GOT3 (cell line): ENCODE data around the gene UBN1.
A peak's percentile ranks its signal among the peaks of the same experiment; 100 is the strongest.

Experiments
- DNase-seq: peaks from one replicate; lab custom pipeline; 2025; ENCODE audit warnings: mixed read lengths; lab: John Stamatoyannopoulos, UW

Gene UBN1, protein sequence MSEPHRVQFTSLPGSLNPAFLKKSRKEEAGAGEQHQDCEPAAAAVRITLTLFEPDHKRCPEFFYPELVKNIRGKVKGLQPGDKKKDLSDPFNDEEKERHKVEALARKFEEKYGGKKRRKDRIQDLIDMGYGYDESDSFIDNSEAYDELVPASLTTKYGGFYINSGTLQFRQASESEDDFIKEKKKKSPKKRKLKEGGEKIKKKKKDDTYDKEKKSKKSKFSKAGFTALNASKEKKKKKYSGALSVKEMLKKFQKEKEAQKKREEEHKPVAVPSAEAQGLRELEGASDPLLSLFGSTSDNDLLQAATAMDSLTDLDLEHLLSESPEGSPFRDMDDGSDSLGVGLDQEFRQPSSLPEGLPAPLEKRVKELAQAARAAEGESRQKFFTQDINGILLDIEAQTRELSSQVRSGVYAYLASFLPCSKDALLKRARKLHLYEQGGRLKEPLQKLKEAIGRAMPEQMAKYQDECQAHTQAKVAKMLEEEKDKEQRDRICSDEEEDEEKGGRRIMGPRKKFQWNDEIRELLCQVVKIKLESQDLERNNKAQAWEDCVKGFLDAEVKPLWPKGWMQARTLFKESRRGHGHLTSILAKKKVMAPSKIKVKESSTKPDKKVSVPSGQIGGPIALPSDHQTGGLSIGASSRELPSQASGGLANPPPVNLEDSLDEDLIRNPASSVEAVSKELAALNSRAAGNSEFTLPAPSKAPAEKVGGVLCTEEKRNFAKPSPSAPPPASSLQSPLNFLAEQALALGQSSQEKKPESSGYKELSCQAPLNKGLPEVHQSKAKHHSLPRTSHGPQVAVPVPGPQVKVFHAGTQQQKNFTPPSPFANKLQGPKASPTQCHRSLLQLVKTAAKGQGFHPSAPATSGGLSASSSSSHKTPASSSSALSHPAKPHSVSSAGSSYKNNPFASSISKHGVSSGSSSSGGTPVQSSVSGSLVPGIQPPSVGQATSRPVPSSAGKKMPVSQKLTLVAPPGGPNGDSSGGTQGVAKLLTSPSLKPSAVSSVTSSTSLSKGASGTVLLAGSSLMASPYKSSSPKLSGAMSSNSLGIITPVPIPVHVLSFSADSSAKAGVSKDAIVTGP (N-terminal part only)

DNA sequence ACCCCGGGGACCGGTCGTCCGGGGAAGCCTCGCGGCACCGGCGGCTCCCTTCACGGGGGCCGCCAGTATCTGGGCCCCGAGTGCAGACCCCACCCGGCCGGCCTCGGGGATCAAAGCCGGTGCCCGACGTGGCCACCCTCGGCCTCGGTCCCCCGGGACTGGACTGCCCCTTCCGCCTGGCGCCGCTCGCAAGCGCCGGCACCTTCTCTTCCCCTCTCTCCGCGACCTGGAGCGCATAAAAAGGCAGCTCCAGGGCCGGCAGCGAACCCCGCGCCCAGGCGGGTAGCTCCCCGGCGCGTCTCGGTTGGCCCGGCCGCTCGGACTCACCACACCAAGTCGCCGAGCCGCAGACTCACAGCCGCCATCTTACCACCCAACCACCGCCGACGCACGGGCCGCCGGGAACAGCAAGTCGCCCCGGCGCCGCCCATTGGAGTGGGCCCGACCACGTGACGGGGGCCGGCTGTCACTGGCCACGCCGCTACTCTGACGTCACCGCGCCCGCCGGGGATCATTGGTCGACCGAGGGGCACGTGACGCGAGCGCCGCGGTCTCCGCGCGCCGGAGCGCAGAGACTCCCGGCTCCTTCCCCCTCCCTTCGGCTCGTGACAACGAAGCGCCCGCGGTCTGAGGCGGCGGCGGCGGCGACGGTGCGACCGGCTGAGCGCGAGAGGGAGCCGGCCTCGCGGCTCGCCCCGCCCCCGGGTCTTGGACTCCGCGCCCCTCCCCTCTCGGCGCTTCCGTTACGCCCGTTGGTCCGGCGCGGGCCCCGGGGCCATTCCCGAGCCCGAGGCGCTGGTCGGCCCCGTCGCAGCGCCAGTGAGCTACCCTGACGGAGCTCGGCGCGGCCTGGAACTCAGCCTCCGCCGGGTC is at the start of gene UBN1, which contains the start of gene GLYR1:
Gene UBN1 (plus strand): TSS at position 581 of the 873 bp plus-strand sequence. CDS start 5,437 bp downstream, outside the sequence.
Gene GLYR1 (minus strand): TSS at position 388 of the 873 bp plus-strand sequence. CDS start 23 bp downstream, at position 365.
- DNase-seq, result peak; percentile 95

DNA sequence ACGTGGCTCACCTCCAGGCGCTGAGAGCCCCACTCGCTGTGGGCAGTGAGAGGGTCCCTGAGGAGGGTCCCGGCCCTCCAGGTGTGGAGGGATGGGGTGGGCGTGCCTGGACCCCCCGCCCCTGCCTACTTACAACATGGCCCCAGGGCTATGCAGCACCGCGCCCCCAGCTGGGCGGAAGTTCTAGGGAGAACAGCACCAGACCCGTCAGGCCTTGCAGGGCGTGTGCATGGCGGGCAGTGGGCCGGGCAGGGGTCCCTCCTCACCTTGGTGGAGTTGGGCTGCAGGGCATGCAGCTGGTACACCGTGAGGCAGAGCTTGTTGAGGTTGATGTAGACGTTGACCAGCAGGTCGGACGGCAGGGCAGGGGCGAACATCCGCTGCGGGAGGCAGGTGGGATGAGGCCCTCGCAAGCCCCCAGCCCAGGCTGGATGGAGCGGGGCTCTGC is 49.5 kb upstream of the UBN1 start:
- DNase-seq, result no peak

DNA sequence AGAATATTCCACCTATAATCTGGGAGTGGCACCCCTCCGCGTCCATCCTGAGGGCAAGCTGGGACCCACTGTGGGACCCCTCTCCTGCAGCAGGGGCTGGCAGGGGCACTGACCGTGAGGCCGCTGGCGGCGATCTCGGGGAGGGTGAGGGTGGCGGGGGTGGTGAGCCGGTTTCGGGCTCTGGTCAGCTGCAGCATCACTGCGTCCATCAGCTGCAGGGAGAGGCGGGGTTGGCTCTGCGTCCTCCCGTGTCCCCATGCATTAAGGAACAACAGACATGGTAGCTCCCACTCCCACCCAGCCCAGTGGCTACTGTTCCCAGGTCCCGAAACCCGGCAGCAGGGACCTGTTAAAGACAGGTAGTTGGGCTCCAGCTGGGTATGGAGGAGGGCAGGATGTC is 48.8 kb upstream of the UBN1 start:
- no peak for DNase-seq

DNA sequence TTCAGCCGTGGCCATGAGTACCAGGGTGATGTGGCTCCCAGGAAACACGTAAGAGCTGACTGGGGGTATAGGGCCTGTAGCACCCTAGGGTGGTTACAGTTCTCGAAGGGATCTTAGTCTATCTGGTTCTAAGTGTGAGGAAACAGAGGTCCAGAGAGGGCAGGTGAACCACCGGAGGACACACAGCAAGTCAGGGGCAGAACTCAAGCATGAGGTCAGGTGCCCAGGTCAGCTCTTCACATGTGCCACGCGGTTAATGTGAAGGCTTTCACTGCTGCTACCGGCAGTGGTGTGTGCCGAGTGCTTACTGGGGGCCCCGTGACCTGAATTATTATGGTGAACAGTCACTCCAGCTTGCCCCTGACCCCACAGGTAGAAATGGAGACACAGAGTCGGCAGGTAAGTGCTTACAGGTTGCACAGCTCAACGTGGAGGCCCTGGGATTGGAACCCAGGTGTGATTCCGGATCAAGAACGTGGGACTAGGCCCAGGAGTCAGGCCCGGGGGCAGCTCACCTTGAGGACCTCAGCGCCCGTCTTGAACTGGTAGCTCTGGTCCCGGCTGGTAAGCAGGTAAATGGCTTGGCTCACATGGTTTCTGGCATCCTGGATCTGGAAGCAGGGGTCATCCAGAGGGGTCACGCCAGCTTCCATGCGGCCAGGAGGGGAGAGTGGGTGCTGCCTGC is 48.0 kb upstream of the UBN1 start:
- DNase-seq, result no peak

DNA sequence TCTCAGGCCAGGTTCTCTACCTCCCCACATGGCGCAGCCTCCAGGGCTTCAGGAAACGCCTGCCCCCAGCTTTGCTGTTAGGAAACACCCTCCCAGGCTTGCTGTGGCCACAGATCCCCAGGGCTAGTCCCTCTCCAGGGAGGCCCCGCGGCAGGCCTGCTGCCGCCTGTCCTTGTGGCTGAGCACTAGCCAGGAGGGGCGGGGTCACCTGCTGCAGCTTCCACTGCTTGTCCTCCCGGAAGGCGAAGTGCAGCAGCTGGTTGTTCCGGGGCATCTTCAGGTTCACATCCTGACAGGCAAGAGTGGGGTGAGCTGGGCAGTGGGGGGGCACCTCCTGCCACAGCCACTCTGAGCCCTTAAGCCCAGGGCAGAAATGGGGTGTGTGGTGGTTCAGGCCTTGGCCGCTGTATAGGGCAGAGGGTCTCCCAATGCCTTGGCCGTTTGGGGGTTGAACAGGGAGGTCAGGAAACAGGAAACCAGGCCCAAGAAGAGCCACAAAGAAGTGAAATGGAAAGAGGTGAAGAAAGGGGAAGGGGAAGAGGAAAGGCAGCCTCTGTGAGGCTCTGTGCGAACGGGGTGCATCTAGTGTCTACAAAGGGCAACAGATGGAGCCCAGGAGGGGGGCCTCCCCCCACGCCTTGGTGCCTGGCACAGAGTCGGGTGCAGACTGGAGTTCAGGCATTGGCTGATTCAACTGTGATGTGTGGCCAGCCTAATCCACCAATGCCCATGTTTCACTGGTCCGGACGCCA is 46.8 kb upstream of the UBN1 start:
- DNase-seq, result no peak

DNA sequence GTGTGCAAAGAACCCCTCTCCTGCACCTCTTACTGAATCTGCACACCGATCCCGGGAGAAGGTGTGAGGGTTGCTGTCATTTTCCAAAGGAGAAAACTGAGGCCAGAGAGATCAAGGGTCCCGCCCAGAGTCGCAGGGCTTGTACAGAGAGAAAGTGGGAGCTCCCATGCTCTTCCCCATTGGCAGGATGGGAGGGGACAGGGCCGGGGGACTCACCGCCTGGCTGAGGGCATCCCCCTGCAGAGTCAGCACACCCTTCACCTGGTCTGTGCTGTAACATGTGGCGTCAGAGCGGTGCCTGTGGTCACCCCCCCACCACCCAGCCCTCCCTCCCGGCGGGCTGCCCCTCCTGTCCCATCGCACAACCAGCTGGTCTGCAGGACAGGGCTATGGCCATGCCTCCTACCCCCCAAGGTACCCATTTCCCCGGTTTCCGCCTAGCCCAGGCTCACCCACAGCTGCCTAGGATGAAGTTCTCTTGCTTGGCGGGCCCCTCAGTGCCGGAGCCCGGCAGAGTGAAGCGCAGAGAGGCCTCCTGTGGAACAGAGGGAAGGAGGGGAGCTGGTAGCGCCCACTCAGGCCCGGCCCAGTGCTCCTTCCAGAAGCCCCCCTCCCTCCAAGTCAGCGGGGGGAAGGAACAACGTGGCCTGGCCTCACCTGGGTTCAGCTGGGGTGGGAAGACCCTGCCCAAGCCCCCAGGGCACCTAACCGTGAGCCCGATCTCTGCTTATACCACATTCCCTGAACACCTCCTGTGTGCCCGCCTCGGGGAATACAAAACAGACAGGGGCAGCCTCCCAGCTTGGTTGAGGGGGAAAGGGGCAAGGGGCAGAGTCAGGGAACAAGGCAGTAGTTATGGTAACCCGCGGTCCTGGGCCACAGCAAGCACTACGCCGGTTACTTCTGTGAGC is 46.0 kb upstream of the UBN1 start:
- no peak for DNase-seq

DNA sequence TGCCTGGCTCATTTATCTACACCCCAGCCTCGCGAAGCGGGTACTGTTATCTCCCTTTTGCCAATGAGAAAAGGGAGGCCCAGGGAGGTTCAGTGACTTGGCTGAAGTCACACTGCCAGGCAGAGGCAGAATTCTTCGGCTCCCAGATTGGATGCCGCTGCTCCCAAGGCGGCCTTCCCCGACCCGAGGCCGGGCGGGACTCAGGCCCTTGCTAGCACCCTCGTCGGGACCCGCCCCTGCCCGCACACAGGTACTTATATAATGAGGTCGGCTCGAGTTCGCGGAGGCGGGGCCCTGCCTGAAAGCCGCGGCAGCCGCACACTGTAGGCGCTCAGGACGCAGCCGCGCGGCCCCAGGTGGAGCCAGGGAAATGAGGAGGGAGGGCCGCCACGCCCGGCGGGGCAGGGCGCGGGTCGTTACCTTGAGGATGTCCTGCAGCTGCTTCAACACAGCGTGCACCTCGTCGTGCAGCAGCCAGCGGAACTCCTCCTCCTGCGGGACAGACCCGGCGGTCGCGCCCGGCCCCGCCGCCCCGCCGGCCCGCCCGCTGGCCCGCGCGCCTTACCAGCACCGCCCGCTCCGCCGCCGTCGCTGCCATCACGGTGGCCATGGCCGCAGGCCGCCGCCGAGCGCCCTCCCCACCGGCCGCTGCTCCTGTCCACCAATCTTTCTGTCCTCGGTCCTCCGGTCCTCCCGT is 45.2 kb upstream of the UBN1 start, which contains the start of gene ROGDI:
Gene ROGDI (minus strand): TSS at position 672 of the 697 bp plus-strand sequence. CDS start 62 bp downstream, at position 610.
- DNase-seq, result no peak

DNA sequence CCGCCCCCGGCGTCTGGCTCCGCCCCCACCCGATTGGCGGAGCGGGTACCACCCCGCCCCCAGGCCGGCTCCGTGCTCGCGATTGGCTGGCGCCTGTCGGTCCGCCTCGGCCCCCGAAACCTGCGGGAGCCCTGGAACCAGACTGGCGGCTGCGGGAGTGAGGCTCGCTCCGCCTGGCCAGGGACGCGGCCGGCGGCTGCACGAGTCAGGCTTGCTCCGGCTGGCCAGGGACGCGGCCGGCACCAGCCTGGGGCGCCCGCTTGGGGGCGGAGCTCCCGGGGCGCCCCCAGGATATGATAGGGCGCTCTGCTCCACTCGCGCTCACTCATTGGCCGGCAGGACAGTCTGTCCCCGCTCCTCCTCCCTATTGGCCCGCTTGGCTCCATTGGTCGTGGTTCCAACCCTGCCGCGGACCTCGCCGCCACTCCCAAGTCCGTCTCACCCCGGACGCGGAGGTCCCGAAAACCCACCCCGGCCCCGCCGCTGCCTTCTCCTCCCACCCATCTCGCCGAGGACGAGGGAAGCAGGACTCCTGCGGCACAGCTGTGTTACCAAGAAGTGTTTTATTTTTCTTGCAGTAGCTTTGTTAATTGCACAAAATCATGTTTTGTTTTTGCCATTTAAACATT is 44.5 kb upstream of the UBN1 start:
- peak; percentile 89 for DNase-seq

DNA sequence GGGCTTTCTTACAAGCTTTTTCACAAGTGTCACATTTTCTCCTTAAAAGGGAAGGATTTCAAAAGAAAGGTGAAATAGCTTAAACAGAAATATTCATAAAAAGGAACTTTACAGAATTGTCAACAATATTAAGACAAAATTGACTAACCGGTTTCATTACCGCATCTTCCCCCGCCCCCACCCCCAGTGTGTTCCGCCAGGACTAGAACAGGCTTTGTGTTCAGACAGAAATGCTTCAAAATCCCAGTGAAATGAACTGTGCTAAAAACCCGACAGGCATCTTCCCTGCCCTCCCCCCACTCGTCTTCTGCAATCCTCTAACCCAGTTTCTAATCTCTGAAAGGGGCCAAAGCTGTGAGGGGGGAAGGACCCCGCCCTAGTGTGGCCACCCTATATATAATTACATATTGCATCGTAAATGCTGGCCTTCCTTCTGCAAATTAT is 43.9 kb upstream of the UBN1 start:
- no peak for DNase-seq

DNA sequence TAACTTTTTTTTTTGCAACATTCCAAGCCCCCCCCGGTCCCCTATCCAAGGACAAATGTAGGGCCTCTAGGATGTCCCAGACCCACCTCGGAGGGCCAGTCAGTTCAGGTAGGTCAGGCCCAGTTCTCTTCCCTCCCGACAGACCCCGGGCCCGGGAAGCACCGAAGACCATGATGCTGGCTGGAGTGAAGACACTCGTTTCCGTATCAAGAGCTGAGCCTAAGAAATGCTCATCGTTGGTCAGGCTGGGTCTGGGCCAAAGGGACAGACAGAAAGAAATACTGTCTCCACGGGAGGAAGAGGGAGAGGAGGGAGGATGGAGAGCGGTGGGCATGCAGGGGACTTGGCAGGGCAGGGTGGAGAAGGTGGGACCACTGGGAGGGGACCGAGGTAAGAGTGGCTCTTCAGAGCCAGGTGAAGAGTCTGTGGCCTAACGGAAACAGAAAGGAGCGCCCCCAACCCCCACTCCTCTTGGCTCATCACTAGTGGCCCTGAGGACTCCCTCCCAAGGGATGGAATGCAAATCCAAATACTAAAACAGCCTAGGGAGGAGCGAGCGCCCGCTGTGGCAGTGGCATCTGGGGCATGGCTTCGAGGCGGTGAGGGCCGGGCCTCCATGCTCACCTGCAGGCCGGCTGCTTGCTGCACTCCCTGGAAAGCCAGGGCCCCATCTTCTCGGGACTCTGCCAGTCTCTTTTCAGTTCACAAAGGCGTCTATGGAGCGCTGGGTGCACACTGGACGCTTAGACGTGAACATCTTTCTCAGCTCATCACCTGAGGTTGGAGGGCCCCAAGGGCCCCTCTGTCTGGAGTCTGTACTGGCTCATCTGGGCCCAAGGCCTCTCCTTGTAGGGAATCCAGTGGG is 43.2 kb upstream of the UBN1 start:
- DNase-seq, result no peak

DNA sequence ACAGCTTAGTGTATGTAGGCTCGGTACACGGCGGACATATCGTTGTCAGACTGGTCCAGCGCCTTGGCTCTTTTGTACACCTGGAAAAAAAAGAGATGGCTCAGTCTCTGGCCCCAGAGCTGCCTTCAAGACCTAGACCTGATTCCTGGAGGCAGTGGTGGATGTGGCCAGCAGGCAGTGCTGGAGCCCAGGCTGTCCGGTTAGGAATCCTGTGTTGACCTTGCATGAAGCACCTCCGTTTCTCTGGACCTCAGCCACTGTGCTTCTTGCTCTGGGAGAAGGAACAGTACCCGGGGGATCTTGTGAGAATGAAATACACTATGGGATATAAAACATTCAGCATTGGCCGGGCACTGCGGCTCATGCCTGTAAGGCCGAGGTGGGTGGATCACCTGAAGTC is 42.0 kb upstream of the UBN1 start:
- DNase-seq, result no peak

DNA sequence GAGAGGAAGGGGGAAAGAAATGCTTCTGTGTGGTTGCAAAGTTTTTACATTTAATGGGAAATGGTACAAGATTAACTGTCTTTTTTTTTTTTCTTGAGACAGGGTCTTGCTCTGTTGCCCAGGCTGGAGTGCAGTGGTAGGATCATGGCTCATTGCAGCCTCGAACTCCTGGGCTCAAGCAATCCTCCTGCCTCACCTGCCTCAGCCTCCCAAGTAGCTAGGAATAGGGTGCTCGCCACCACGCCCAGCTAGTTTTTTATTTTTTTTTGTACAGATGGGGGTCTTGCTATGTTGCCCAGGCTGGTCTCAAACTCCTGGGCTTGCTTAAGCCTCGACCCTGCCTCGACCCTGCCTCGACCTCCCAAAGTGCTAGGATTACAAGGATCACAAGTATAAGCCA is 41.0 kb upstream of the UBN1 start:
- DNase-seq, result no peak

DNA sequence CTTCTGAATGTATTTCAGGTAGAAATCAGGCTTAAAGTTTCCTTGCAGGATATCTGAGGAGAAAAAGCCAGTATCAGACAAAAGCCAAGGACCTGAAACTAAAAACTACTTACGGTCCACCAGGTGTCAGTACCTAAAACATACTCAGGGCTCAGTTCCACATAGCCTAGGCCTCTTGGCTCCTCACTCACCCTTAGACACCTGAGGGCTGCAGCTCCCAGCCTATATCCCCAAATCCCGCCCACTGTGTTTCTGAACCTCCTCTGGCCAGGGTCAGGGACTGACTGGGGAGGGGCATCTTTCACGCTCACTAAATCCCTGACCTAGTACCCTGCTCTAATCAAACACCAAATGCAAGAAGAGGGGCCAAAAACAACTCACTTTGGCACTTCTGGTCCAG is 36.0 kb upstream of the UBN1 start:
- DNase-seq, result no peak

DNA sequence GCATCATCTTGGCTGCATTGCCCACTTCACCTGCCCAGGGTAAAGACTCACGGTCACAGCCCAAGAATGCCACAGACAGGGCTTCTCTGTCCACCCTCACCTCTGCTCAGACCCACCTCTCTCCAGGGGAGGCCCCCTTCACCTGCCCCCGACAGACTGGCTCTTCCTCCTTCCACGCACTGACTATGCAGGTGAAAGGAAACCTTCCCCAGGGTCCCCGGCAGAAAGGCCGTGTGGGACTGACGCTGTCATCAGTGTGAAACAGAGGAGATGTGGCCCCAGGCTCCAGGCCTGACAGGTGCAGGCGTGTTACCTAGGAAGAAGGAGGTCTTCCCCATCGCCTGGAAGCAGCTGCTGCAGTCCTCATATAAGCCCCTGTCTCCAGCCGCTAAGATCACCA is 35.5 kb upstream of the UBN1 start:
- DNase-seq, result no peak

DNA sequence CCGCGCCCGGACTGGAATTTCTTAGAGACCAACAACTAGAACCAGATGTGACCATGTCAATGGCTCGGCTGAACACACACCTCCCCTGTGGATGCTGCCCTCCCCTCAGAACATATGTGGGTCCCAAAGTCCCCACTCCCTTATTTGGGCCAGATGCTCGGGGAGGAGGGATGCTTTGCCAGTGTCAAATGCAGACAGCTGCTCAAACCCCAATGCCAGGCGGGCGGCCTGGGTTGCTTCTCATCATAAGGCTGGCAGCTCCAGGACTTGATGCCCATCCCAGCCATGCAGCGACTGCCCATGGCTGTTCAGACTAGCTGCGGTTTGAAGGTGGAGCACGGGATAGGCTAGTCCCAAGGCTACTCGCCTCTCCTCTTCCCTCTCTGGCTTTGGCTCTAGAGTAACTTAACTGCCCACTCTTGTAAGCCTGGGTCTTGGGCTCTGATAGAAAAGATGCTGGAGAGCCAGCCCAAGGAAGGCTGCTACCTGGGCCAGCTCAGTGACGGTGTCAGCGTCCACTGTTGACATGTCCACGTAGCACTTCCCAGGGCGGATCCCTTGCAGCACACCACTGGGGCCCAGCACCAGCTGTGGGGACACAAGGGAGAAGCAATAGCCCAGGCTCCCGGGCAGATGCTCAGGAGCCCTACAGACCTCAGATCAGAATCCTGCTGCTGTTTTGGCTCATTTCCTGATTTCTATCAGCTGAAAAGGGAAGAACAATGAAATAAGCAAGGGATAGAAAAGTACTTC is 33.9 kb upstream of the UBN1 start:
- DNase-seq, result no peak

DNA sequence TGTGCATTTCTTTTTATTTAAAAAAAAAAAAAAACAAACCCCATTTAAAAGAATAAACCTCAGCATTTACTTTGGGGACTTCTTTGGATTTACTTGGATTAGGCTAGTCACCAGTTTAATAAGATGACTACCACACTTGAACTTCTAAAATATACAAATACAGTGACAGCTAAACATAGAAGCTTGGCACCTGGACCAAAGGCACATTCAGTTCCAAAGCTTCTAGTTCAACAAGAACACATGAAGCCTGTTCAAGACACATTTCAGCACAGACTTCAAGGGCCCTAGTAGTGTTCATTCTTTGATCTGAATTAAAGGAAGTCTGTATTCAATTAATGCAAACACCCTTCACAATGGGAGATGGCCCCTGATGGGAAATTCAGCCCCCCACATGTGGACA is 33.2 kb upstream of the UBN1 start:
- no peak for DNase-seq
